DND-41 (cell line): Measurements from ENCODE around the gene FIGNL1.

Source experiments
- ATAC-seq: fragments of 200-7000 bp; cut with Tn5 transposase; 3 replicates; pipeline ENCODE4 v1.9.1; 2021; ENCODE audit warnings: low read depth; ENCODE audit not compliant: insufficient read depth
- DNase-seq: peaks from one replicate; pipeline ENCODE4 v3.0.0-alpha.2; 2020
- H2AFZ ChIP-seq: 2 replicates; pipeline ENCODE4 v1.6.0; 2012; ENCODE audit warnings: low read depth, low read length
- H3K27ac ChIP-seq: 2 replicates; pipeline ENCODE4 v1.5.1; 2012; ENCODE audit warnings: low read length, inconsistent platforms
- H3K27me3 ChIP-seq: fragments of 200-600 bp; sonication (generic); 2 replicates; pipeline ENCODE4 v1.6.0; 2012; ENCODE audit warnings: low read length, mild to moderate bottlenecking, inconsistent platforms; ENCODE audit not compliant: insufficient read depth, poor library complexity
- H3K36me3 ChIP-seq: 2 replicates; pipeline ENCODE4 v1.5.1; 2012; ENCODE audit warnings: low read length, inconsistent platforms; ENCODE audit not compliant: insufficient read depth
- H3K4me1 ChIP-seq: 2 replicates; pipeline ENCODE4 v1.5.1; 2012; ENCODE audit warnings: mild to moderate bottlenecking, low read length; ENCODE audit not compliant: insufficient read depth
- H3K4me2 ChIP-seq: 2 replicates; pipeline ENCODE4 v1.6.0; 2012; ENCODE audit warnings: mild to moderate bottlenecking, moderate library complexity, low read length, inconsistent platforms; ENCODE audit not compliant: insufficient read depth
- H3K4me3 ChIP-seq, 2 experiments: fragments of 200-600 bp in 1 of 2; shearing (Covaris generic) in 1 of 2; 2 replicates each; pipeline ENCODE4 v1.5.1; 2012 to 2016; ENCODE audit warnings: inconsistent platforms in 2 of 2, low read length in 2 of 2, mild to moderate bottlenecking in 2 of 2, low read depth in 1 of 2, moderate library complexity in 1 of 2
- H3K79me2 ChIP-seq: 2 replicates; pipeline ENCODE4 v1.6.0; 2012; ENCODE audit warnings: low read length, inconsistent platforms; ENCODE audit not compliant: insufficient read depth
- H3K9ac ChIP-seq: 2 replicates; pipeline ENCODE4 v1.6.0; 2012; ENCODE audit warnings: low read depth, mild to moderate bottlenecking, inconsistent platforms, low read length, moderate library complexity
- H3K9me3 ChIP-seq: 2 replicates; pipeline ENCODE4 v1.5.1; 2012; ENCODE audit warnings: low read length, moderate library complexity, mild to moderate bottlenecking, inconsistent platforms; ENCODE audit not compliant: insufficient read depth, severe bottlenecking
- H4K20me1 ChIP-seq: 2 replicates; pipeline ENCODE4 v1.6.0; 2012; ENCODE audit warnings: low read length; ENCODE audit not compliant: insufficient read depth
- EZH2 ChIP-seq: IDR thresholded peaks from 3 replicates; pipeline ENCODE4 v1.6.1; 2012; ENCODE audit warnings: borderline replicate concordance, low read depth, mild to moderate bottlenecking, moderate library complexity, low read length, inconsistent platforms; ENCODE audit not compliant: severe bottlenecking
- TF ChIP-seq, protein P1 (sequence below): IDR thresholded peaks from 2 replicates; pipeline ENCODE4 v1.5.1; 2012; ENCODE audit warnings: borderline replicate concordance, low read length, moderate library complexity, mild to moderate bottlenecking; ENCODE audit not compliant: poor library complexity, severe bottlenecking; ENCODE audit errors: extremely low read depth

FIGNL1 gene

DNA sequence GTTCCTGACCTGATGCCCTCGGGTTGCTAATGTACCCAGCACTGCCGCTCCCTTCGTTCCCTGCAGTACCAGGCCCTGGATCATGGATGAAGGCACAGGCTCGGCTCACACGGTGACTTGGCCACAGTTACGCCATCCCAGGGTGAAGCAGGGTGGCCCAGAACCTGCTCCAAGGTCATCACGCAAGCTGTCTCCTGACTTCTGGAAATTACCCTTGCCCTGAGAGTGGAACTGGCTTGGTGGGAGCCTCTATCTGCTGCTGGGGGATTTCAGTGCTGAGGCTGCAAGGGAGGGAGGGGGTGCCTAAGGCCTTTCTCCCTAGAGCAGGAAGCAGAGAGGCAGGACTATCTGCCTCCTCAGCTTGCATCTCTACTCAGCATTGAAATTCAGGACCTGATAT, 36.6 kb downstream of the FIGNL1 start:
- Histone ChIP-seq H3K27me3 (no peaks in the 10 kb centered on the region), H3K4me1 (peaks cover 8% of the 10 kb centered on the region), H3K9me3 (no peaks in the 10 kb centered on the region), H3K27ac (no peak overlapping the region), H4K20me1 (no peaks in the 10 kb centered on the region), H3K4me2 (no peak overlapping the region), H3K4me3 (no peak overlapping the region), H3K79me2 (no peaks in the 10 kb centered on the region), H3K9ac (no peak overlapping the region), H2AFZ (no peak overlapping the region), H3K36me3 (no peaks in the 10 kb centered on the region)
- no peak for TF ChIP-seq EZH2
- TF ChIP-seq, protein P1, sequence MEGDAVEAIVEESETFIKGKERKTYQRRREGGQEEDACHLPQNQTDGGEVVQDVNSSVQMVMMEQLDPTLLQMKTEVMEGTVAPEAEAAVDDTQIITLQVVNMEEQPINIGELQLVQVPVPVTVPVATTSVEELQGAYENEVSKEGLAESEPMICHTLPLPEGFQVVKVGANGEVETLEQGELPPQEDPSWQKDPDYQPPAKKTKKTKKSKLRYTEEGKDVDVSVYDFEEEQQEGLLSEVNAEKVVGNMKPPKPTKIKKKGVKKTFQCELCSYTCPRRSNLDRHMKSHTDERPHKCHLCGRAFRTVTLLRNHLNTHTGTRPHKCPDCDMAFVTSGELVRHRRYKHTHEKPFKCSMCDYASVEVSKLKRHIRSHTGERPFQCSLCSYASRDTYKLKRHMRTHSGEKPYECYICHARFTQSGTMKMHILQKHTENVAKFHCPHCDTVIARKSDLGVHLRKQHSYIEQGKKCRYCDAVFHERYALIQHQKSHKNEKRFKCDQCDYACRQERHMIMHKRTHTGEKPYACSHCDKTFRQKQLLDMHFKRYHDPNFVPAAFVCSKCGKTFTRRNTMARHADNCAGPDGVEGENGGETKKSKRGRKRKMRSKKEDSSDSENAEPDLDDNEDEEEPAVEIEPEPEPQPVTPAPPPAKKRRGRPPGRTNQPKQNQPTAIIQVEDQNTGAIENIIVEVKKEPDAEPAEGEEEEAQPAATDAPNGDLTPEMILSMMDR: no peak
- no peak for ATAC-seq
- DNase-seq: no peak

DNA sequence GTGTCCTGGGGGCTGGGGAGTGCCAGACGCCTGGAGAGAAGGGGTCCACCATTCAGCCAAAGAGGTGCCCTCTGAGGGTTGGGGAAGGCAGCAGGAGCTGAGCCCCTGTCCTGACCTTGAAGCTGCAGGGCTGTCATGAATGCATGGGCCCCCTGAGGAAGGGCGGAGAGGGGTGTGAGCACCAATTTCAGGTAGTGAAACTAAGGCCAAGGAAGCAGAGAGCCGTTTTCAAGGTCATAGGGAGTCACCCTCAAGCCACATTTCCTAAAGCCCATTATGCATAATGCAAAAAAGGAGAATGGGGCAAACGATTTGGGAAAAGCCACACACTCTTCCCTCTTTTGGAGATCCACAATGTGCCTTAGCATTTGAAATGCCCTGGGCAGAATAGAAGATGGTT, 37.2 kb downstream of the FIGNL1 start:
- no peak for TF ChIP-seq EZH2
- TF ChIP-seq, protein P1: no peak
- Histone ChIP-seq H3K27me3 (no peaks in the 10 kb centered on the region), H2AFZ (no peak overlapping the region), H3K27ac (no peak overlapping the region), H3K36me3 (no peaks in the 10 kb centered on the region), H3K79me2 (no peaks in the 10 kb centered on the region), H3K9ac (no peak overlapping the region), H3K4me3 (no peak overlapping the region), H3K4me2 (no peak overlapping the region), H3K9me3 (no peaks in the 10 kb centered on the region), H3K4me1 (peaks cover 8% of the 10 kb centered on the region), H4K20me1 (no peaks in the 10 kb centered on the region)
- ATAC-seq (no peak), DNase-seq (no peak)

DNA sequence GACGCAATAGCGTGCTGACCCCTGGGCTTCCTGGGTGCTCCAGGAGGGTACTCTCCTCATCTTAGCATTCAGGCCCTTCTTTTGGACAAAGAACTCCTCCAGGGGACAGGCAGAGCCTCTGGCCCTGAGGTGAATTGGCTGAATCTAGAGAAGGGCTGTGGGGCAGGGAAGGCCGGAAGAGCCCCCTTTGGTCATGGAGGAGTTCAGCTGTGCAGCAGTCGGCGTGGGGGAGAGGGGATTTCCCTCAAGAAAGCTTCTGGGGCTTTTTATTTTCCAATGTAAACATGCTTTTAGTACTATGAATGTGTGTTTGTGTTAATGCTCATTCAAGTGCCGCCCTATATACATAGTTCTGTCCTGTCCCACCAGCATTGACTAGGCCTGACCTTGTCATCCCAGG, 38.8 kb downstream of the FIGNL1 start:
- ATAC-seq (no peak), DNase-seq (no peak)
- H4K20me1 ChIP-seq: no peaks in the 10 kb centered on the region; the same call in 1 of the 2 replicates
- H3K27ac ChIP-seq: no peak overlapping the region
- no peak overlapping the region for H3K9ac ChIP-seq
- H3K79me2 ChIP-seq: no peaks in the 10 kb centered on the region
- H3K4me2 ChIP-seq: no peak overlapping the region
- no peak for TF ChIP-seq EZH2
- TF ChIP-seq, protein P1: no peak
- H2AFZ ChIP-seq: no peak overlapping the region
- H3K9me3 ChIP-seq: no peaks in the 10 kb centered on the region
- no peaks in the 10 kb centered on the region for H3K27me3 ChIP-seq
- no peak overlapping the region for H3K4me3 ChIP-seq
- peaks cover 8% of the 10 kb centered on the region for H3K4me1 ChIP-seq
- H3K36me3 ChIP-seq: no peaks in the 10 kb centered on the region
